ENCODE measurements around the gene C19orf85.

C19orf85 gene

GRCh38 chr19:55486043-55486970 lies 21.8 kb upstream of the C19orf85 start:
- H3K27ac ChIP-seq, result no peak overlapping the region

GRCh38 chr19:55485439-55486011 lies 21.0 kb upstream of the C19orf85 start:
- H3K4me3 ChIP-seq, result peak overlapping the region; percentile 86
- H3K9me3 ChIP-seq (ENCODE audit: low read depth, low read length), result no peaks in the 10 kb centered on the region
- peak overlapping the region; percentile 51; the same call in 1 of the 2 replicates for H3K27ac ChIP-seq
- DNase-seq (ENCODE audit: low read depth, low spot score), result no peak
- peak overlapping the region; percentile 80 for H3K9ac ChIP-seq (ENCODE audit: insufficient read length)
- H3K36me3 ChIP-seq (ENCODE audit: insufficient read depth, low read length), result no peaks in the 10 kb centered on the region
- TF ChIP-seq POLR2AphosphoS5 (IDR thresholded peaks at IDR 0.05; ENCODE audit: borderline replicate concordance, low read depth, low read length) (no peak), FOXP2 (optimal IDR thresholded peaks at IDR 0.05; ENCODE audit: control extremely low read depth, extremely low read length, insufficient read depth) (no peak), EZH2 (IDR thresholded peaks at IDR 0.05) (no peak)

More at GRCh38 chr19:55486043-55486970, 21.8 kb upstream of the C19orf85 start:
- Histone ChIP-seq H3K36me3 (ENCODE audit: insufficient read depth, low read length) (no peaks in the 10 kb centered on the region), H3K9ac (ENCODE audit: insufficient read length) (no peak overlapping the region), H3K9me3 (ENCODE audit: low read depth, low read length) (no peaks in the 10 kb centered on the region), H3K4me3 (peak overlapping the region; percentile 86)
- TF ChIP-seq EZH2 (IDR thresholded peaks at IDR 0.05) (no peak), POLR2AphosphoS5 (IDR thresholded peaks at IDR 0.05; ENCODE audit: borderline replicate concordance, low read depth, low read length) (no peak), FOXP2 (optimal IDR thresholded peaks at IDR 0.05; ENCODE audit: control extremely low read depth, extremely low read length, insufficient read depth) (no peak)
- no peak for DNase-seq (ENCODE audit: low read depth, low spot score)

GRCh38 chr19:55484593-55485438 lies 20.3 kb upstream of the C19orf85 start, which contains the start of gene NAT14:
Gene NAT14 (plus strand): TSS chr19:55485188. CDS start chr19:55485709, 521 bp downstream.
- Histone ChIP-seq H3K36me3 (ENCODE audit: insufficient read depth, low read length) (no peaks in the 10 kb centered on the region), H3K9me3 (ENCODE audit: low read depth, low read length) (no peaks in the 10 kb centered on the region), H3K9ac (ENCODE audit: insufficient read length) (peak within 1 kb of the TSS; percentile 80), H3K4me3 (peak within 1 kb of the TSS; percentile 86), H3K27ac (peak within 1 kb of the TSS; percentile 51; the same call in 1 of the 2 replicates)
- TF ChIP-seq POLR2AphosphoS5 (IDR thresholded peaks at IDR 0.05; ENCODE audit: borderline replicate concordance, low read depth, low read length), result peak; percentile 88
- no peak for TF ChIP-seq FOXP2 (optimal IDR thresholded peaks at IDR 0.05; ENCODE audit: control extremely low read depth, extremely low read length, insufficient read depth)
- no peak for DNase-seq (ENCODE audit: low read depth, low spot score)

- no peaks in the 10 kb centered on the region for H3K36me3 ChIP-seq (ENCODE audit: insufficient read depth, low read length)
- TF ChIP-seq FOXP2 (optimal IDR thresholded peaks at IDR 0.05; ENCODE audit: control extremely low read depth, extremely low read length, insufficient read depth) (no peak), POLR2AphosphoS5 (IDR thresholded peaks at IDR 0.05; ENCODE audit: borderline replicate concordance, low read depth, low read length) (no peak), EZH2 (IDR thresholded peaks at IDR 0.05) (no peak)
- no peak for DNase-seq (ENCODE audit: low read depth, low spot score)
- no peak overlapping the region for H3K9ac ChIP-seq (ENCODE audit: insufficient read length)
- no peak overlapping the region for H3K27ac ChIP-seq
- no peaks in the 10 kb centered on the region for H3K9me3 ChIP-seq (ENCODE audit: low read depth, low read length)
- H3K4me3 ChIP-seq, result peak overlapping the region; percentile 86
These were observed 19.4 kb upstream of the C19orf85 start for GRCh38 chr19:55483706-55484592.

- no peak overlapping the region for H3K4me3 ChIP-seq
- no peak overlapping the region for H3K27ac ChIP-seq
- H3K9ac ChIP-seq (ENCODE audit: insufficient read length), result no peak overlapping the region
- H3K36me3 ChIP-seq (ENCODE audit: insufficient read depth, low read length), result no peaks in the 10 kb centered on the region
- H3K9me3 ChIP-seq (ENCODE audit: low read depth, low read length), result no peaks in the 10 kb centered on the region
- DNase-seq (ENCODE audit: low read depth, low spot score), result no peak
- no peak for TF ChIP-seq POLR2AphosphoS5 (IDR thresholded peaks at IDR 0.05; ENCODE audit: borderline replicate concordance, low read depth, low read length)
- no peak for TF ChIP-seq EZH2 (IDR thresholded peaks at IDR 0.05)
- no peak for TF ChIP-seq FOXP2 (optimal IDR thresholded peaks at IDR 0.05; ENCODE audit: control extremely low read depth, extremely low read length, insufficient read depth)
These were observed 18.6 kb upstream of the C19orf85 start for GRCh38 chr19:55482967-55483705.

- no peak overlapping the region for H3K4me3 ChIP-seq
- no peaks in the 10 kb centered on the region for H3K36me3 ChIP-seq (ENCODE audit: insufficient read depth, low read length)
- H3K9ac ChIP-seq (ENCODE audit: insufficient read length), result no peak overlapping the region
- no peak for DNase-seq (ENCODE audit: low read depth, low spot score)
- TF ChIP-seq EZH2 (IDR thresholded peaks at IDR 0.05) (no peak), FOXP2 (optimal IDR thresholded peaks at IDR 0.05; ENCODE audit: control extremely low read depth, extremely low read length, insufficient read depth) (no peak), POLR2AphosphoS5 (IDR thresholded peaks at IDR 0.05; ENCODE audit: borderline replicate concordance, low read depth, low read length) (no peak)
- H3K27ac ChIP-seq, result no peak overlapping the region
- H3K9me3 ChIP-seq (ENCODE audit: low read depth, low read length), result no peaks in the 10 kb centered on the region
These were observed 17.8 kb upstream of the C19orf85 start for GRCh38 chr19:55482156-55482961.
